Measurements from ENCODE around the gene CCS. TPM values are rescaled to one million over a fixed set of nuclear protein-coding genes. Genes with fewer than 3 reads are reported as not detected.

The CCS gene
- total and polyA plus RNA-seq, 9 of the 15 experiments (the other 6 are each of a cell fraction or from before 2014, with no cell fraction given), result 1.1 to 46.6 (median 26.8) TPM

GRCh38 chr11:66548041-66548440 is 44.9 kb upstream of the CCS start:
- 12% methylated on average over 9 of the region's 11 CpGs for WGBS (ENCODE audit: insufficient coverage, low coverage, missing lambda C conversion rate)
- intact Hi-C loops (cut with micrococcal nuclease) (no loop called here), in situ Hi-C loops (cut with MboI) (no loop called here)
- ATAC-seq (no peak), DNase-seq (ENCODE audit: extremely low read depth in 1 of 4, low spot score in 3 of 4) (no peak), FAIRE-seq (no peak)
- ChIA-PET POLR2A (interaction anchor here (0.8 to 1.8 kb wide), 3 partner anchors 11 to 90 kb away, joined by 3 to 7 read pairs (median 4); no protein-coding TSS in a partner anchor), CTCF (ENCODE audit: low intra/inter-chr PET ratio) (no interaction called here)
- Histone ChIP-seq H3K36me3 (ENCODE audit: control insufficient read depth, insufficient read depth, low read length) (peaks cover 1% of the 10 kb centered on the region; the same call in 1 of the 3 replicates), H3K9me3 (replicated peaks; ENCODE audit: control insufficient read depth, insufficient read depth, low read depth, low read length) (no peaks in the 10 kb centered on the region), H3K27me3 (ENCODE audit: control insufficient read depth in 2 of 2, insufficient read depth in 2 of 2, low read length in 2 of 2) (peaks cover 0 to 4% of the 10 kb centered on the region in 2 experiments; a peak in 1 of 5 replicates), H3K27ac (ENCODE audit: extremely low read depth, low read depth, low read length) (no peak overlapping the region), H3K9me1 (ENCODE audit: control insufficient read depth, insufficient read depth, low read length) (no peaks in the 10 kb centered on the region), H2AFZ (ENCODE audit: low read depth, low read length) (no peak overlapping the region), H3K9ac (ENCODE audit: insufficient read depth in 1 of 2, low read depth in 2 of 2, low read length in 2 of 2) (no peak overlapping the region), H3K79me2 (ENCODE audit: control insufficient read depth, insufficient read depth, low read length) (peaks cover 6% of the 10 kb centered on the region; the same call in 1 of the 3 replicates), H3K4me1 (replicated peaks in 1 of 2; ENCODE audit: control insufficient read depth in 2 of 2, insufficient read depth in 2 of 2, low read length in 2 of 2) (peaks cover 0 to 38% of the 10 kb centered on the region in 2 experiments; a peak in 4 of 5 replicates), H3K4me2 (ENCODE audit: insufficient read depth, low read length) (no peak overlapping the region), H4K20me1 (replicated peaks; ENCODE audit: control insufficient read depth, insufficient read depth, low read length) (no peaks in the 10 kb centered on the region), H3K4me3 (no peak overlapping the region)
- no TSS peak for BruUV-seq (replicated peaks)
- no peak for TF ChIP-seq RFX1 (IDR thresholded peaks at IDR 0.05)
- TF ChIP-seq MAFF (IDR thresholded peaks at IDR 0.05; ENCODE audit: low read length), result no peak
- TF ChIP-seq THRA (IDR thresholded peaks at IDR 0.05), result no peak
- no peak for TF ChIP-seq ZNF311 (CRISPR knock-in tag; IDR thresholded peaks at IDR 0.05)
- TF ChIP-seq GATAD2A (IDR thresholded peaks at IDR 0.05), result no peak
- TF ChIP-seq GATA2 (CRISPR knock-in tag; IDR thresholded peaks at IDR 0.05), result no peak
- TF ChIP-seq FOXK1 (CRISPR knock-in tag; IDR thresholded peaks at IDR 0.05; ENCODE audit: borderline replicate concordance), result no peak
- no peak for TF ChIP-seq ZNF140 (CRISPR knock-in tag; IDR thresholded peaks at IDR 0.05)
- no peak for TF ChIP-seq ZNF512 (tag; IDR thresholded peaks at IDR 0.05)
- no peak for TF ChIP-seq SREBF1 (IDR thresholded peaks at IDR 0.05; ENCODE audit: borderline replicate concordance, low read depth, low read length)
